Fibroblast of lung (primary cell): Measurements from ENCODE around the gene SEMA4G. TPM values are rescaled to one million over a fixed set of nuclear protein-coding genes. Genes with fewer than 3 reads are reported as not detected.

Source experiments
- DNase-seq, 2 donors: peaks; one replicate each; pipeline versions ENCODE4 v3.0.0 to v3.0.0-alpha.2; 2010; ENCODE audit warnings: low read depth in 2 of 2
- H2AFZ ChIP-seq: 2 replicates; pipeline ENCODE4 v1.5.1; 2012; ENCODE audit warnings: low read length, control low read depth, inconsistent platforms
- H3K27ac ChIP-seq: 2 replicates; pipeline ENCODE4 v1.5.1; 2011; ENCODE audit warnings: low read length, control low read depth; ENCODE audit not compliant: insufficient read depth
- H3K27me3 ChIP-seq: 2 replicates; pipeline ENCODE4 v1.5.1; 2011; ENCODE audit warnings: mild to moderate bottlenecking, low read length; ENCODE audit not compliant: control insufficient read depth, insufficient read depth
- H3K36me3 ChIP-seq: 2 replicates; pipeline ENCODE4 v1.5.1; 2011; ENCODE audit warnings: low read length; ENCODE audit not compliant: control insufficient read depth, insufficient read depth
- H3K4me1 ChIP-seq: 2 replicates; pipeline ENCODE4 v1.5.1; 2011; ENCODE audit warnings: low read length; ENCODE audit not compliant: control insufficient read depth, insufficient read depth; ENCODE audit errors: extremely low read depth
- H3K4me2 ChIP-seq: 2 replicates; pipeline ENCODE4 v1.5.1; 2011; ENCODE audit warnings: low read length, control low read depth; ENCODE audit not compliant: insufficient read depth; ENCODE audit errors: extremely low read depth
- H3K4me3 ChIP-seq, 4 experiments: fragments of 200-600 bp in 1 of 4; sonication (generic) in 1 of 4; replicated peaks in 1 of 4; 2 replicates each; pipeline ENCODE4 v1.5.1; 2011 to 2016; ENCODE audit warnings: low read length in 4 of 4, low read depth in 3 of 4, mild to moderate bottlenecking in 3 of 4, control low read depth in 2 of 4, inconsistent platforms in 1 of 4, mixed read lengths in 1 of 4; ENCODE audit not compliant: insufficient read depth in 1 of 4; ENCODE audit errors: control extremely low read depth in 1 of 4
- H3K79me2 ChIP-seq: 2 replicates; pipeline ENCODE4 v1.5.1; 2012; ENCODE audit warnings: mild to moderate bottlenecking, low read length, inconsistent platforms; ENCODE audit not compliant: control insufficient read depth, insufficient read depth
- H3K9ac ChIP-seq: 2 replicates; pipeline ENCODE4 v1.5.1; 2011; ENCODE audit warnings: mild to moderate bottlenecking, low read length, control low read depth; ENCODE audit not compliant: insufficient read depth
- H3K9me3 ChIP-seq: 2 replicates; pipeline ENCODE4 v1.5.1; 2012; ENCODE audit warnings: low read depth, low read length; ENCODE audit not compliant: control insufficient read depth, insufficient read depth
- H4K20me1 ChIP-seq: 2 replicates; pipeline ENCODE4 v1.5.1; 2011; ENCODE audit warnings: low read length; ENCODE audit not compliant: control insufficient read depth, insufficient read depth; ENCODE audit errors: extremely low read depth
- EZH2 ChIP-seq: IDR thresholded peaks from 2 replicates; pipeline ENCODE4 v1.5.1; 2012; ENCODE audit warnings: low read length, control low read depth, mild to moderate bottlenecking; ENCODE audit errors: missing control alignments
- polyA plus RNA-seq, 2 donors: library from polyadenylated mRNA; depleted of rRNA in 1 of 2; stranded (reverse) in 1 of 2; unstranded in 1 of 2; fragments of >200 nt; gene quantifications; 2 replicates each; pipeline ENCODE4 v1.2.1, GENCODE V29; 2011 to 2012; ENCODE audit warnings: missing spikeins in 1 of 2
- total RNA-seq: library from RNA; depleted of rRNA; stranded (reverse); fragments of >200 nt; gene quantifications from 2 replicates; pipeline ENCODE4 v1.2.1, GENCODE V29; 2014
- TF ChIP-seq, protein P1 (sequence below), 2 donors: IDR thresholded peaks in 1 of 2; conservative IDR thresholded peaks in 1 of 2; 1 replicate in 1 of 2; 2 replicates in 1 of 2; pipeline ENCODE4 v1.5.1; 2011 to 2012; ENCODE audit warnings: low read length in 2 of 2, control low read depth in 1 of 2, inconsistent platforms in 1 of 2, low read depth in 1 of 2, mild to moderate bottlenecking in 1 of 2

The SEMA4G gene
- total and polyA plus RNA-seq, 2 donors (not counting 1 experiment from before 2014, with no cell fraction given) = 1.8 to 3.2 TPM

DNA sequence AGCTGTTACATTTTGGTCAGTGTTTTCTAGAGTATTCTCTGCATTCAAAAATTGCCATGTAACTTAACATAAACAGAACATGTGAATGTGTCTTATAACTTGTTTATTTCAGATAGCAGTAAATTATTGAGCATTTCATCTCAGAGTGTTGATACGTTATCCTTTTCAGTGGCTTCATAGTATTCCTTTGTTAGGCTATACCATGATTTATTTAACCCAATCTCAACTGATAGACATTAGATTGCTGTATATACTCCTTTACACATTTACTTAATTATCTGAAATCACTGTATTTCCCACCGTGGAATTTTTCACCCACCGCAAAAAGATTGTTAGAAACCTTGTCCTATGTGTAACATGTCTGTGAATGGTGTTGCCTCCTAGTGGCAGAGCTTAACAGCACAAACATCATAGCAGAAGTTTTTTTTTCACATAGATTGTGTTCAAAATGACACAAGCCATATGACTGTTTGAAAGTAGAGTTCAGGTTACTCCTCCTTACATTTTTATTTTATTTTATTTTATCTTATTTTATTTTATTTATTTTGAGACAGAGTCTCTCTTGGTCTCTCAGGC, 35.1 kb upstream of the SEMA4G start:
- H2AFZ ChIP-seq = no peak overlapping the region
- H3K79me2 ChIP-seq = no peaks in the 10 kb centered on the region
- DNase-seq = peak in 1 of 2 donors; percentile 18
- H3K4me3 ChIP-seq = no peak overlapping the region
- H3K27me3 ChIP-seq = no peaks in the 10 kb centered on the region
- H3K36me3 ChIP-seq = peaks cover 7% of the 10 kb centered on the region
- H3K27ac ChIP-seq = no peak overlapping the region
- no peak overlapping the region for H3K9ac ChIP-seq
- no peaks in the 10 kb centered on the region for H4K20me1 ChIP-seq
- no peaks in the 10 kb centered on the region for H3K9me3 ChIP-seq
- H3K4me1 ChIP-seq = peaks cover 1% of the 10 kb centered on the region
- H3K4me2 ChIP-seq = no peak overlapping the region
- no peak for TF ChIP-seq EZH2
- TF ChIP-seq, protein P1, sequence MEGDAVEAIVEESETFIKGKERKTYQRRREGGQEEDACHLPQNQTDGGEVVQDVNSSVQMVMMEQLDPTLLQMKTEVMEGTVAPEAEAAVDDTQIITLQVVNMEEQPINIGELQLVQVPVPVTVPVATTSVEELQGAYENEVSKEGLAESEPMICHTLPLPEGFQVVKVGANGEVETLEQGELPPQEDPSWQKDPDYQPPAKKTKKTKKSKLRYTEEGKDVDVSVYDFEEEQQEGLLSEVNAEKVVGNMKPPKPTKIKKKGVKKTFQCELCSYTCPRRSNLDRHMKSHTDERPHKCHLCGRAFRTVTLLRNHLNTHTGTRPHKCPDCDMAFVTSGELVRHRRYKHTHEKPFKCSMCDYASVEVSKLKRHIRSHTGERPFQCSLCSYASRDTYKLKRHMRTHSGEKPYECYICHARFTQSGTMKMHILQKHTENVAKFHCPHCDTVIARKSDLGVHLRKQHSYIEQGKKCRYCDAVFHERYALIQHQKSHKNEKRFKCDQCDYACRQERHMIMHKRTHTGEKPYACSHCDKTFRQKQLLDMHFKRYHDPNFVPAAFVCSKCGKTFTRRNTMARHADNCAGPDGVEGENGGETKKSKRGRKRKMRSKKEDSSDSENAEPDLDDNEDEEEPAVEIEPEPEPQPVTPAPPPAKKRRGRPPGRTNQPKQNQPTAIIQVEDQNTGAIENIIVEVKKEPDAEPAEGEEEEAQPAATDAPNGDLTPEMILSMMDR (conservative IDR thresholded peaks at IDR 0.05 in 1 of 2, IDR thresholded peaks at IDR 0.05 in 1 of 2; ENCODE audit: low read depth in 1 of 2, low read length in 2 of 2) = peak; percentile 25 to 64

DNA sequence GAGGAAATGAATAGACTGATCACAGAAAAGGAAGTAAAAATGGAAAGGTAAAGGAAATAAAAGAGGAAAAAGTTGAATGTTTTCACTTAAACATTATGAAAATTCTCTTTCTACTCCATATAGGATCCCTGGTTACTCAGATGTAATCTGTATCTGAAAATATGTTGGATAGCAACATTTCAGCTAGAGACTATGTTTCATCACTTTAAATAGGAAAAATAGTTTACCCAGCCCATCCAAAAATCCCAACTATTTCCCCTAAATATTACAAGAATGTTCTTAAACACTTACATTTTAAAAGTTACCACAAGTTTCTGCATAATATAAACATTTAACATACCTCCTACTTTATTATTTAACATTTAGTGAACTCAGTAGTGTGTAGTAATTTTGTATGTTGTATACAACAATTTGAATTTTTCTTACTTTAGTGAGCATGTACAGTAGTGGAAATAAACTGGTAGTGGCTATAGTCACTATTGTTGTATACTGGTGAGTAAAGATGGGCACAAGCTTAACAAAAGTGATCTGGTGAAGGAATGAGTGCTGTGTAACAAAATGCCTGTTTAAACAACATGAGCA, 29.4 kb upstream of the SEMA4G start:
- peak; percentile 8 to 16 for DNase-seq

DNA sequence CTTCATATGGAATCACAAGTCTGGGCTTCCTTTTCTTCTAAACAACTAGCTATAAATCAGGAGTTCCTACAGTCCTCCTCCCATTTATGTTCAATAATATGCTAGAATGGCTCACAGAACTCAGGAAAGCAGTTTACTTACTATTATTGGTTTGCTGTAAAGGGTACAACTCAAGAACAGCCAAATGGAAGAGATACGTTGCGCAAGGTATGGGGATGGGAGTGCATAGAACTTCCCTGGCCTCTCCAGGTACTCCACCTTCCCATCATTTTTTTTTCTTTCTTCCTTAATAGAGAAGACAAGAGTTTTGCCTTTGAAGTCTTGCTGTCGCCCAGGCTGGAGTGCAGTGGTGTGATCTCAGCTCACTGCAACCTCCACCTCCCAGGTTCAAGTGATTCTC, 27.1 kb upstream of the SEMA4G start:
- H2AFZ ChIP-seq = no peak overlapping the region
- no peaks in the 10 kb centered on the region for H3K27me3 ChIP-seq
- no peak overlapping the region for H3K4me2 ChIP-seq
- H3K4me1 ChIP-seq = peaks cover 3% of the 10 kb centered on the region
- H4K20me1 ChIP-seq = no peaks in the 10 kb centered on the region
- H3K27ac ChIP-seq = no peak overlapping the region
- H3K9me3 ChIP-seq = no peaks in the 10 kb centered on the region
- H3K4me3 ChIP-seq = no peak overlapping the region
- no peaks in the 10 kb centered on the region for H3K79me2 ChIP-seq
- no peak overlapping the region for H3K9ac ChIP-seq
- TF ChIP-seq EZH2 = no peak
- TF ChIP-seq, protein P1 (conservative IDR thresholded peaks at IDR 0.05 in 1 of 2, IDR thresholded peaks at IDR 0.05 in 1 of 2; ENCODE audit: low read depth in 1 of 2, low read length in 2 of 2) = no peak
- DNase-seq = no peak
- H3K36me3 ChIP-seq = peaks cover 10% of the 10 kb centered on the region

More for the DNA sequence above, 29.4 kb upstream of the SEMA4G start:
- Histone ChIP-seq H3K79me2 (no peaks in the 10 kb centered on the region), H3K9me3 (no peaks in the 10 kb centered on the region), H3K4me1 (peaks cover 3% of the 10 kb centered on the region), H3K4me2 (peak overlapping the region; percentile 15), H3K9ac (no peak overlapping the region), H3K36me3 (peaks cover 8% of the 10 kb centered on the region), H2AFZ (no peak overlapping the region), H4K20me1 (no peaks in the 10 kb centered on the region), H3K4me3 (no peak overlapping the region), H3K27ac (no peak overlapping the region), H3K27me3 (no peaks in the 10 kb centered on the region)
- TF ChIP-seq, protein P1 (conservative IDR thresholded peaks at IDR 0.05 in 1 of 2, IDR thresholded peaks at IDR 0.05 in 1 of 2; ENCODE audit: low read depth in 1 of 2, low read length in 2 of 2) = no peak
- TF ChIP-seq EZH2 = no peak
